Measurements from ENCODE around the gene AKAP12.

AKAP12 gene

DNA sequence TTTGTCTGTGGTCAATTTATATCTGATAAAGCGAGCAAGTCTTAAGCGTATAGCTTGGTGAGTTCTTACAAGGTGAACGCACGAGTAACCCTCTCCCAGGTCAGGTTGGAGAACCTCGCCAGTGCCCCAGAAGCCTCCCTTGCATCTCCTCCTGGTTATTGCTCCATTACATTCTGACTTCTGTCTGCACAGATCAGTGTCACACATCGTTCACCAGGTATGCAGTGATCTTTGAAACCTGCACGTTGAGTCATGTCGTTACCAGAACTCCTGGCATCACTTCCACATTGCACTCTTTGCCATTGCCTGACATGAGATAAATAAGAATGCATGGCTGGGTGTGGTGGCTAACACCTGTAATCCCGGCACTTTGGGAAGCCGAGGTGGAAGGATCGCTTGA lies 44.2 kb downstream of the AKAP12 start:
- no peak for DNase-seq

DNA sequence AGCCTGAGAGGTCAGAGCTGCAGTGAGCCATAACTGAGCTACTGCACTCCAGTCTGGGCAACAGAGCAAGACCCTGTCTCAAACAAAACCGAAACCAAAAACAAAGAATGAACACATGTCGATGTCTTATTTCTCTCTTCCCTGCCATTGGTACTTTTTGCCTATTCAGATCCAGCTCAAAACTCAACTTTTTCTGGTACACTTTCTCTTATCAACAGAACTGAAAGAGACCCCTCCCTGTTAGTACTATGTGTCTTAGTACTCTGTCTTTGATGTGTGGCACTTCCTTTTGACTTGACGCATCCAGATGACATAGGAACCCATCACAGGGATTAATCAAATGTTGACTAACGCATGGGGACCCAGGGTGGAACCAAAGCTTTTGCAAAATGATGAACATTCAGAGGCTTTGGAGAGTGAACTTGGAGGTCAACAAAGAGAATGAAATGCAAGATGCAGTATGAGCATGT lies 44.8 kb downstream of the AKAP12 start:
- DNase-seq: no peak

DNA sequence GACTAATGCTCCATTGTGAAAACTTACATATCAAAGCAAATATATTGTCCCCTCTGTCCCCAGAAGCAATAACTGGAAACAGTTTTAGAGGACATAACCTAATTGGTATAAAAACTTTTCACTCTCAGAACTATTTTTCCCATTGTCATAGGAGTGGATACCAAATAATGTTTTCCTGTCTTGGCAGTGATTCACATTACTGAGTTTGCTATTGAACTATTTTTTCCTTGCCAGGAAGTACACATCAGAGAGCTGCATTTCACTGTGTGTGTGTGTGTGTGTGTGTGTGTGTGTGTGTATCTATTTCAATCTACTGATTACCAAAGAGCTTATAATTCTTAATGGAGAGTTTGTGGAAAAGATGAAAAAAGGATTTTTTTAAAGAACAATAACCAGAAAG lies 45.4 kb downstream of the AKAP12 start:
- DNase-seq: no peak

GRCh38 chr6:151286214-151286613 lies 46.4 kb downstream of the AKAP12 start:
- DNase-seq: no peak

DNA sequence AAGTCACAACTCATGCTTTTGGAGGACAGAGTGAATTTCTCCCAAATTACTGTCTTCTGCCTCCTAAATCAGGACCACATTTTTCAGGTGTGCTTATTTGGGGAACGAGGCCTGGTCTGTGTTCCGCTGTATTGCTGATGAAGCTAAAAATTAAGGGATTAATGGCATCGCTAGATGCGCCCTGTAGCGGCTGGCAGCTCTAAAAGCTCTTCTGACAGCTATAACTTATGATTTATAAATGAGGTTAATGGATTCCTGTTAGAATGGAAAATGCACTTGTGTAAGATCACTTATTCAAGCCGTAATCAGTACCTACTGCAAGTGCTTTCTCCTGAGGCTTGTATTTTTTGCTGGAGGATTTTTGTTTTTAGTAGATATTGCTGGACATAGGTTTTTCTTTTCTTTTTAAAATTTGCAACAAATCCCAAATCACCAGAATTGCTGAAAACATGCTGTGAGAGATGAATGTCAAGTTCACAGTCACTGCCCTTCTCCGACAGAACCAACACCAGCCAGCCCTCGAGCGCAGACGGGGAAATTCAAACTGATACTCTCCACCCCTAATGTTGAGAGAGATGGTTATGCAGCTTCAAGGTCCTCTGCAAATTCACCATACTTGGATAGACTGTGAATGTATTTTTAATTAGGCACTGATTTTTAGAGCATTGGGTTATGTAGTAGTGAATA lies 49.1 kb downstream of the AKAP12 start:
- DNase-seq: no peak

DNA sequence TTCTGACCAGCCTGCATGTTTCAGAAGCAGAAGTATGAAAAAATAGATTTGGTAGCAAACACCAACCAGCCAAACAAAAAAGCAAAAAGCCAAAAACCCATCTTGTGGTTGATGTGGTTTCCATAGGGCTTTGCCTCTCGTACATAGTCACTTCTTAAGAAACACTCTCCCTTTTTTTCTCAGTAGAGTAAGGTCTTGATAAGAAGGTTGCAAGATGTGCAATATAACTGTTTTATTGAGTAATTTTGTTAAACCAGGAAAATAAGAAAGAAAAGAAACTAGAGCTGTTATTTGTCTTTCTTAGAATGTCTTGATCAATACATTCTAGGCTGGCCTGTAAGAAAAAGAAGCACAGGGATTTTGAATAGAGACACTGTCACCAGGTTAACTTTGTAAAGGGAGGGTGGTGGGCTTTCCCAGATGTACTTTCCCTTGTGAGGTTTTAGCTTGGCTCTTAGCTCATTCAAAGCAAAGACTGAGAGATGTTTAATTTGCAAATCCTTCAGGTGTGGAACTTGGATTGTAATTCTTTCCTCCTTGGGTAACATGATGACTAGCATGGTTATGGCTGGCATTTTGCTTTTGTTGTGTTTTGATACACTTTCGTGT lies 49.7 kb downstream of the AKAP12 start:
- DNase-seq: no peak

DNA sequence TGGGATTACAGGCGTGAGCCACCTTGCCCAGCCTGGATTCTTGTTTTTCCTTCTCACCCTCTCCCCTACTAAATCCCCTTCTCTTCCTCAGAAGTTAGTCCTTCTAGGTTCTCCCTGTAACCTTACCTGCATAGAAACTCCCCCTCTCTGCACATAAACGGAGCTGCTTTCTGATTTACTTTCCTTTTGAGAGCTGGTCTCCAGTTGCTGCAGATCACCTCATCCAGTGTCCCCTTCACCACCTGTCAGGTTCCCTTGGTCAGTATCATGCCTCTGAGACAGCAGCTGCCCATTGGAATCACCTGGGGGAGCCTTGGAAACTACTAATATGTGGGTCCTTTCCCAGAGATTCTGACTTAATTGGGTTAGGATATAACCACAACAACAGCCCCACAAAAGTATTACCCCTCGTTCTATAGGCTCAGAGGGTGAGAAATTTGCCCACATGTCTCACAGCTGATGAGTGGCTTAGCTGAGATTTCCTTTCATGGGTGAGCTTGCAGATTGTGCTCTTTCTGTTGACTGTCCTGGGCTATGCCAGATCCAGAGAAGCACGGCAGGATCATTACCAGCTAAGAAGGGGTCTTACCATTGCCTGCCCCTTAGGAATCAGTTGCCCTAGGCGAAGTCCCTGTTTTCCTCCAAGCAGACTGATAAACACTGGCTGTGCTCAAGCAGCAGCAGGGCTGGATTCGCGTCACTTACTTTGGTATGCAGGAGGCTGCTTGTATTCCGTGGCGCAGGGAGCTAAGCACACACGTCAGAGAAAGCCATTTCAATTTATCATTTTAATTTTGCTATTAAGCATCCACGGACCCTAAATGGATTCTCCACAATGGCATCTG lies 51.3 kb downstream of the AKAP12 start:
- DNase-seq: no peak

DNA sequence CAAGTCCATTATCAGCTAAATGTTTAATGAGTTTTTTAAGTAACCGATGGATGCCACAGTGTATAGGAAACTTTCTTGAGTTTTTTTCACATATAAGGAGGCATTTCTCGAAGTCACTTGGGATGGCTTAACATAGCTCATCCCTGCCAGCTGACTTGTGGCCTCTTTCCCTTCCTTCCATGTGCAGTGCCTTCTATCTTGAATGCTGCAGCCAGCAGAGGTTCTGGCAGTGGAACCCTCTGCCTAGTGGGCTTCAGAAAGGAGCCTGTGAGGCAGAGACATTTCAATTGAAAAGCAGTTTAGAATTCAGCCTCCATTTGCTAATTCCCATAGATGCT lies 51.9 kb downstream of the AKAP12 start:
- DNase-seq: no peak

DNA sequence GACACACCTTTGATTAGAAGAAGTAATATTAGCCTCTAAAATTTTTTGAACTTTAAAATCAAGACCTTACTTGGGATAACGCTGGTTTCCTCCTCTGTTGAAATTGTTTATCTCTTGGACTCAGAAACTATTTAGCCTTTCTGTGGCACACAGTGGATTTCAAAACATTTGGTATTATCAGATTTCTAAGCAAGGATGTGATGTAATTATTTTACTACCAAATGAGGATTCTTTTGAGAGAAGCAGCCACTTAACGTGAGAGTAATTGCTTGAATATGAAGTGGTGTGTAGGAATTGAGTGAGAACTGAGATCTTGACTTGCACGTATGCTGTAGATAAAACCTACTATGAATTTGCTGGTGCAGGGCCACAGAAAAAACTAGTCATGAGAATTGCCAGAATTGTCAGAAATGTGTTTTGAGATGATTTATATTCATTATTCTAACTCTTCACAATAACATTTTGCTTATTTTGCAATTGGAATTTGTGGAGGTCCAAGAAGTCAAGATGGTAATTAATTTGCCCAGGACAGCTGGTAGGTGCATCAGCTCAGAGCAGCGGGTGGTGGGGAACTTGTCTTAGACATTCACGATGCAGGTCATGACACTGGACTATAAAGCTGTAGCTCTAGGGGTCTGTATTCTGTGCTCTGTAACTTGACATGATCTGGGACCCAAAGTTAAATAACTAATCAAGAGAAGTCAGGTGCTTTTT lies 53.4 kb downstream of the AKAP12 start:
- DNase-seq: no peak

GRCh38 chr6:151293688-151294016 lies 53.9 kb downstream of the AKAP12 start:
- DNase-seq: no peak

DNA sequence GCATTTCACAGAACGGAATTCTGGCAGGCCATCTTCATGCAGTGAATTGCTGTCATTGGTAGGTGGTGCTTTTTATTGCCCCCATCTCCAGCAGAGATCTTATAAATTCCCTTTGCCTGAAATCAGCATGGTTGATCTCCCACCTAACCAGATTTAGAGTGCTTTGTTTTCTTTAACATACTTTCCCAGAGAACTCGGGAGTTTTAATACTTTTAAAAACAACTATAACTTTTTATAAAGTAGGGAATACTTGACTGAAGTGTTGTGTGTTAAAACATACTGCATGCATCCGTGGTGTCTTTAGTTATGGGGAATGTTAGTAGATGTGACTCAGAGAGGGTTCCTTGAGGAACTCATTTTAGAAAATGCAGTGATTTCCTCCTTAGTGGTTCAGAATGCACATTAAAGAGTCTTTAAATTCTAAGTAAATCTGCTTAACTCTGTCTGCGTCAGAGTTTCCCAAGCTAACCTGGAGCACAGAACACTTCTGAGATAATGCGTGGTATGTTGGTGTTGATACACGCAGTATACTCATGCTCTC lies 54.9 kb downstream of the AKAP12 start:
- DNase-seq: no peak

DNA sequence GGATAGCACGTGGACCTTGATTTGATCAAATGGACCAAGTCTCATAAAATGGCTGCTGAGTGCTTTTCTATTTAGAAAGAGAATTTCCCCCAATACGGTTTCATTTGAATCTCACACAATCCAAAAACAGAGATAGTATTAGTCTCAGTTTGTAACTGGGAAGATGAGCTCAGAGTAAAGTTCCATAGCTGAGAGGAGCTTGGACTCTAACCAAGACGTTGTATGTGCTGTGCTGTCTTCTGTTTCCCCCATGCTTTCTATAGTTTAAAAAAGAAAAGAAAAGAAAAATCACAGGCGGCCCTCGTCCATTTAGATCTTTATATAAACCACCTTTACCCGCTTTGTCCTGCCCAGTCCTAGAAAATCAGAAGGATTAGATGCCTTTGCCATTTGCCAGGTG lies 58.1 kb downstream of the AKAP12 start:
- DNase-seq: no peak

DNA sequence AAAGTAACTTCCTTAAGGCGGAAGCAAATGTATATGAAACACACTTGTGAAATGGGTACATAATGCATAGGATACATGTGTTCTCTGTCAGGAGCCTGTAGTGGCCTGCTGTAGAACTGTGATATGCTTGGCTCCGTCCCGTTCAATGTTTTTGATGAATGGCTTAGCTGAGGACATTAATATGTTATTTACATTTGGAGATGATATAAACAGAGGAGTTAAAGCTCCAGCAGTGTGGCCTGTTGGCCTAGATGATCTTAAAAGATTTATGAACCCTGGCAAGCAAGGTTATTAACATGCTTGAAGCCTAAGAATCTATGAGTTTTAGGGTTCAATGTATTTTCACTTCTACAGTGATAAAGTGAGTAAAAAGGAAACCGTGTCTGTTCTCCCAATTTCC lies 59.2 kb downstream of the AKAP12 start:
- DNase-seq: no peak

- no peak for DNase-seq
Observed at GRCh38 chr6:151300267-151300991, 60.7 kb downstream of the AKAP12 start.

DNA sequence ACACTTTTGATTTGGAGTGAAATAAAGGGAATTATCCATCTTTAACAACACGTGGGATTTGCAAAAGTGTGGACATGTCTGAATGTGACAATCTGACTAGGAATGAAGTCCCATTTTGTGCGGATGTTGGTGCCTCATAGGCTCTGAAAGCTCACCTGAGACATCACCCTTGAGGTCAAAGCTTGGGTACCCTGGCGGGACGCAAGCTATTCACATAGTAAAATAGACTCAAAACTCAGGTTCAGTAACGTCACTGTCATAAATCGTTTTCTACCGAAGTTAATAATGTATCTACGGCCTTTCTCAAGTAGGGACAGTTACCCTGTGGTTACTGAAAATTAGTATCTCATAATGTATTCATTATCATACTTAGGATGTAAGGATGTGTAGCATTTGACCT lies 61.8 kb downstream of the AKAP12 start:
- no peak for DNase-seq

DNA sequence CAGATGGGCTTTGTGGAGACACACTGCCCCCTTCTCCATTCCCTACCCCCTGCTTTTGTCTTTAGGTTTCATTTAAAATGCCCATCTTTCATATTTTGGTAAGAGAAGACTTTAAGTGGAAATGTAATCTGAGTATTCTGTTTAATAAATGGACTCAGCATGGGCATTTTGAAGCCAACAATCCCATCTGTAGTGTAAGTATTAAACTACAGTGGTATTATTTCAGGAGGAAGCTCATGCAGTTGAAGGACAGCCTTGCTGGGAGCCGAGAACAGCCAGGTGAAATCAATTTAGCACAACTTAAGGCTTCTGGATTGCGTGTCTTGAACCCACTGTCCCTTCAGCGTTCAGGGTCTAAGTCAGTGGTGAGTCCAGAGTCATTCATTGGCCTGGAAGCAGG lies 63.5 kb downstream of the AKAP12 start:
- DNase-seq: no peak

GRCh38 chr6:151306269-151306783 lies 66.6 kb downstream of the AKAP12 start:
- DNase-seq: no peak

- DNase-seq: no peak
Observed at GRCh38 chr6:151307501-151307900, 67.7 kb downstream of the AKAP12 start.

DNA sequence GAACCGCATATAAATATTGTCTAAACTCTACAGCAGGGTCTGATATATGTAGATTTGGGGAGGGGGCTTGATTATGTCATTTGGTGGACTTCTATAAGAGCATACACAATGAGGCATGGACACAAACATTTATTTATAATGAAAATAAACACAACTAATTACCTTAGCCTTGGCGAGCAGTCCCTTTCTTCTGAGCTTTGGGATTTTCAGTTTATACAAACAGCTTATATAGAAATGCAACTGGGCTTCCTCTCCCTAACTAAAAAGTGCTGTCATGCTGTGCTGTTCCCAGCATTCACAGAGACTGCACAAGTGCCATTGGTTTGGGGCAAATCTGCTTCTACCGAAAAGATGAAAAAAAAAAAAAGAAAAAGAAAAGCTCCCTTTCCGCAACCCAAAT lies 69.9 kb downstream of the AKAP12 start:
- DNase-seq: no peak

- no peak for DNase-seq
Observed at GRCh38 chr6:151310279-151310678, 70.5 kb downstream of the AKAP12 start.

GRCh38 chr6:151310852-151311767 lies 71.3 kb downstream of the AKAP12 start:
- no peak for DNase-seq
